ENCODE data around the gene ATP10A. TPM values are rescaled to one million over a fixed set of nuclear protein-coding genes. Genes with fewer than 3 reads are reported as not detected.

Gene ATP10A
- total RNA-seq, 1 experiment from 2014 or later = 0.02 TPM

DNA sequence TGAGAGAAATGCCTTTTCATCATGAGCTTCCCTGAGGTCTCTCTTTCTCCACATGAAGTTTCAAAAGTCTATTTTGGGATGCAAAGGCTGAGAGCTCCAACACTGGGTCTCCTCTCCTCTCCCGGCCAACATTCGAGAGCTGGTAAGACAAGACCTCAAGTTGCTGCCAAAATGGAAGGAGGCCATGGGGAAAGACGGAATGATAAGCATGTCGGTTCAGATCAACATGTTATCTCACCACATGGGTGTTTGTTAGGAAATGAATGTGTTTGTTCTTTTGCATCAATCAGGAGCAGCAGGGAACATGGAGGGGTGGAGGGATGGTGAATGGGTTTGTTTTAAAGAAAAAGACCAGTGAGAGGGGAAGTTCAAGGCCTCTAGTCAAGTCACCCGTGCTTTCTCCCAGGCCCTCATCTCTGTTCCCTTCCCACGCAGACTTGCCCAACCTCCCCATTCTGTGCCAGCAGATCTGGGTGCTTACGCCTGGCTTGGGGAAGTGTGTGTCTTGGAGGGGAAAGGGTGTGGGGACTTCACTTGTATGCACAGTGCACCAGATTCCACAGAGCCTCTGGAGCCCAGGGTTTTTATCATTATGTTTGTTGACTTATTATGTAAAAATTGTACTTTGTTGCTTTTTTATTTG, 23.5 kb upstream of the ATP10A start:
- H3K4me1 ChIP-seq (ENCODE audit: control insufficient read depth in 1 of 2, insufficient read depth in 2 of 2, low read length in 2 of 2) = no peaks in the 10 kb centered on the region
- no peaks in the 10 kb centered on the region for H3K27me3 ChIP-seq (ENCODE audit: insufficient read depth, low read length)
- H3K4me3 ChIP-seq (replicated peaks in 1 of 2; ENCODE audit: low read depth in 1 of 2, low read length in 2 of 2) = no peak overlapping the region
- H2AFZ ChIP-seq (ENCODE audit: low read depth, low read length, poor library complexity, severe bottlenecking) = no peak overlapping the region
- RAD21 ChIA-PET (ENCODE audit: low non-redundant PET in 1 of 2, low total read pairs in 2 of 2, uncharacterized antibody in 2 of 2, unreplicated experiment in 2 of 2) = no interaction called here
- no TSS peak for BruUV-seq (replicated peaks)
- H3K27ac ChIP-seq (ENCODE audit: low read depth, low read length) = no peak overlapping the region
- no peaks in the 10 kb centered on the region for H3K9me2 ChIP-seq (ENCODE audit: insufficient read depth)
- no peaks in the 10 kb centered on the region for H3K79me2 ChIP-seq (ENCODE audit: insufficient read depth, low read length)
- intact Hi-C loops (cut with micrococcal nuclease) = no loop called here
- no peak overlapping the region for H3K4me2 ChIP-seq (ENCODE audit: low read length)
- CTCF ChIA-PET = no interaction called here
- no peak overlapping the region for H3K9ac ChIP-seq (ENCODE audit: low read length)
- H3K36me3 ChIP-seq (ENCODE audit: control insufficient read depth in 1 of 2, insufficient read depth in 2 of 2, low read length in 2 of 2) = no peaks in the 10 kb centered on the region
- no peaks in the 10 kb centered on the region for H4K20me1 ChIP-seq (ENCODE audit: insufficient read depth)
- TF ChIP-seq, protein P1, sequence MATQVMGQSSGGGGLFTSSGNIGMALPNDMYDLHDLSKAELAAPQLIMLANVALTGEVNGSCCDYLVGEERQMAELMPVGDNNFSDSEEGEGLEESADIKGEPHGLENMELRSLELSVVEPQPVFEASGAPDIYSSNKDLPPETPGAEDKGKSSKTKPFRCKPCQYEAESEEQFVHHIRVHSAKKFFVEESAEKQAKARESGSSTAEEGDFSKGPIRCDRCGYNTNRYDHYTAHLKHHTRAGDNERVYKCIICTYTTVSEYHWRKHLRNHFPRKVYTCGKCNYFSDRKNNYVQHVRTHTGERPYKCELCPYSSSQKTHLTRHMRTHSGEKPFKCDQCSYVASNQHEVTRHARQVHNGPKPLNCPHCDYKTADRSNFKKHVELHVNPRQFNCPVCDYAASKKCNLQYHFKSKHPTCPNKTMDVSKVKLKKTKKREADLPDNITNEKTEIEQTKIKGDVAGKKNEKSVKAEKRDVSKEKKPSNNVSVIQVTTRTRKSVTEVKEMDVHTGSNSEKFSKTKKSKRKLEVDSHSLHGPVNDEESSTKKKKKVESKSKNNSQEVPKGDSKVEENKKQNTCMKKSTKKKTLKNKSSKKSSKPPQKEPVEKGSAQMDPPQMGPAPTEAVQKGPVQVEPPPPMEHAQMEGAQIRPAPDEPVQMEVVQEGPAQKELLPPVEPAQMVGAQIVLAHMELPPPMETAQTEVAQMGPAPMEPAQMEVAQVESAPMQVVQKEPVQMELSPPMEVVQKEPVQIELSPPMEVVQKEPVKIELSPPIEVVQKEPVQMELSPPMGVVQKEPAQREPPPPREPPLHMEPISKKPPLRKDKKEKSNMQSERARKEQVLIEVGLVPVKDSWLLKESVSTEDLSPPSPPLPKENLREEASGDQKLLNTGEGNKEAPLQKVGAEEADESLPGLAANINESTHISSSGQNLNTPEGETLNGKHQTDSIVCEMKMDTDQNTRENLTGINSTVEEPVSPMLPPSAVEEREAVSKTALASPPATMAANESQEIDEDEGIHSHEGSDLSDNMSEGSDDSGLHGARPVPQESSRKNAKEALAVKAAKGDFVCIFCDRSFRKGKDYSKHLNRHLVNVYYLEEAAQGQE (IDR thresholded peaks at IDR 0.05; ENCODE audit: low read depth) = no peak
- TF ChIP-seq ZFX (IDR thresholded peaks at IDR 0.05) = no peak
- TF ChIP-seq JUND (IDR thresholded peaks at IDR 0.05) = no peak
- TF ChIP-seq SRF (IDR thresholded peaks at IDR 0.05; ENCODE audit: low read depth) = no peak
- TF ChIP-seq SIN3A (IDR thresholded peaks at IDR 0.05; ENCODE audit: low read depth) = no peak
- TF ChIP-seq, protein P2, sequence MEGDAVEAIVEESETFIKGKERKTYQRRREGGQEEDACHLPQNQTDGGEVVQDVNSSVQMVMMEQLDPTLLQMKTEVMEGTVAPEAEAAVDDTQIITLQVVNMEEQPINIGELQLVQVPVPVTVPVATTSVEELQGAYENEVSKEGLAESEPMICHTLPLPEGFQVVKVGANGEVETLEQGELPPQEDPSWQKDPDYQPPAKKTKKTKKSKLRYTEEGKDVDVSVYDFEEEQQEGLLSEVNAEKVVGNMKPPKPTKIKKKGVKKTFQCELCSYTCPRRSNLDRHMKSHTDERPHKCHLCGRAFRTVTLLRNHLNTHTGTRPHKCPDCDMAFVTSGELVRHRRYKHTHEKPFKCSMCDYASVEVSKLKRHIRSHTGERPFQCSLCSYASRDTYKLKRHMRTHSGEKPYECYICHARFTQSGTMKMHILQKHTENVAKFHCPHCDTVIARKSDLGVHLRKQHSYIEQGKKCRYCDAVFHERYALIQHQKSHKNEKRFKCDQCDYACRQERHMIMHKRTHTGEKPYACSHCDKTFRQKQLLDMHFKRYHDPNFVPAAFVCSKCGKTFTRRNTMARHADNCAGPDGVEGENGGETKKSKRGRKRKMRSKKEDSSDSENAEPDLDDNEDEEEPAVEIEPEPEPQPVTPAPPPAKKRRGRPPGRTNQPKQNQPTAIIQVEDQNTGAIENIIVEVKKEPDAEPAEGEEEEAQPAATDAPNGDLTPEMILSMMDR (IDR thresholded peaks at IDR 0.05 in 2 of 3, conservative IDR thresholded peaks at IDR 0.05 in 1 of 3; ENCODE audit: borderline replicate concordance in 1 of 3, insufficient read depth in 1 of 3, low read depth in 2 of 3, low read length in 2 of 3) = no peak
- TF ChIP-seq, protein P3, sequence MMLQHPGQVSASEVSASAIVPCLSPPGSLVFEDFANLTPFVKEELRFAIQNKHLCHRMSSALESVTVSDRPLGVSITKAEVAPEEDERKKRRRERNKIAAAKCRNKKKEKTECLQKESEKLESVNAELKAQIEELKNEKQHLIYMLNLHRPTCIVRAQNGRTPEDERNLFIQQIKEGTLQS (IDR thresholded peaks at IDR 0.05) = no peak
- no peak for TF ChIP-seq YY1 (IDR thresholded peaks at IDR 0.05; ENCODE audit: extremely low read depth, insufficient replicate concordance, low read depth, low read length)
- no peak for TF ChIP-seq EZH2phosphoT487 (IDR thresholded peaks at IDR 0.05; ENCODE audit: borderline replicate concordance)
- no peak for TF ChIP-seq CEBPB (IDR thresholded peaks at IDR 0.05; ENCODE audit: low read depth)
- no peak for TF ChIP-seq SP1 (IDR thresholded peaks at IDR 0.05; ENCODE audit: low read depth)
- TF ChIP-seq, protein P4, sequence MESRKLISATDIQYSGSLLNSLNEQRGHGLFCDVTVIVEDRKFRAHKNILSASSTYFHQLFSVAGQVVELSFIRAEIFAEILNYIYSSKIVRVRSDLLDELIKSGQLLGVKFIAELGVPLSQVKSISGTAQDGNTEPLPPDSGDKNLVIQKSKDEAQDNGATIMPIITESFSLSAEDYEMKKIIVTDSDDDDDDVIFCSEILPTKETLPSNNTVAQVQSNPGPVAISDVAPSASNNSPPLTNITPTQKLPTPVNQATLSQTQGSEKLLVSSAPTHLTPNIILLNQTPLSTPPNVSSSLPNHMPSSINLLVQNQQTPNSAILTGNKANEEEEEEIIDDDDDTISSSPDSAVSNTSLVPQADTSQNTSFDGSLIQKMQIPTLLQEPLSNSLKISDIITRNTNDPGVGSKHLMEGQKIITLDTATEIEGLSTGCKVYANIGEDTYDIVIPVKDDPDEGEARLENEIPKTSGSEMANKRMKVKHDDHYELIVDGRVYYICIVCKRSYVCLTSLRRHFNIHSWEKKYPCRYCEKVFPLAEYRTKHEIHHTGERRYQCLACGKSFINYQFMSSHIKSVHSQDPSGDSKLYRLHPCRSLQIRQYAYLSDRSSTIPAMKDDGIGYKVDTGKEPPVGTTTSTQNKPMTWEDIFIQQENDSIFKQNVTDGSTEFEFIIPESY (IDR thresholded peaks at IDR 0.05; ENCODE audit: extremely low read depth, insufficient replicate concordance, low read length) = no peak
- no peak for TF ChIP-seq EGR1 (IDR thresholded peaks at IDR 0.05; ENCODE audit: low read depth)
- no peak for TF ChIP-seq POLR2A (IDR thresholded peaks at IDR 0.05; ENCODE audit: borderline replicate concordance, extremely low read depth, insufficient read depth, insufficient read length)
- TF ChIP-seq FOSL1 (IDR thresholded peaks at IDR 0.05; ENCODE audit: low read depth) = no peak
- TF ChIP-seq RAD21 (IDR thresholded peaks at IDR 0.05; ENCODE audit: low read depth) = no peak
- TF ChIP-seq, protein P5, sequence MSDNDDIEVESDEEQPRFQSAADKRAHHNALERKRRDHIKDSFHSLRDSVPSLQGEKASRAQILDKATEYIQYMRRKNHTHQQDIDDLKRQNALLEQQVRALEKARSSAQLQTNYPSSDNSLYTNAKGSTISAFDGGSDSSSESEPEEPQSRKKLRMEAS (IDR thresholded peaks at IDR 0.05) = no peak
- TF ChIP-seq ELF1 (IDR thresholded peaks at IDR 0.05; ENCODE audit: borderline replicate concordance, low read depth) = no peak
- TF ChIP-seq ZNF274 (IDR thresholded peaks at IDR 0.05; ENCODE audit: low read depth, low read length) = no peak
- POLR2A ChIA-PET = no interaction called here
- ATAC-seq (no peak), DNase-seq (ENCODE audit: low read depth, low spot score) (no peak)
- peaks cover 0 to 12% of the 10 kb centered on the region in 2 experiments; a peak in 2 of 4 replicates for H3K9me3 ChIP-seq (ENCODE audit: control insufficient read depth in 1 of 2, insufficient read depth in 1 of 2, low read depth in 1 of 2, low read length in 2 of 2)
